Right renal pelvis (tissue), 4 donors: ENCODE data around the gene LCE1B. TPM values are rescaled to one million over a fixed set of nuclear protein-coding genes. Genes with fewer than 3 reads are reported as not detected.

Experiments used
- DNase-seq, 4 donors: peaks; one replicate each; pipeline ENCODE4 v3.0.0-alpha.2; 2013; ENCODE audit warnings: low read depth in 4 of 4, low spot score in 3 of 4, missing footprints in 1 of 4
- polyA plus RNA-seq, 4 donors: library from polyadenylated mRNA; unstranded; fragments of 120-200 nt; gene quantifications; one replicate each; pipeline ENCODE4 v1.2.1, GENCODE V29; 2013; ENCODE audit not compliant: insufficient read length in 4 of 4

Gene LCE1B
- polyA plus RNA-seq, 4 donors, result not detected

GRCh38 chr1:152860129-152860528 is 48.4 kb downstream of the LCE1B start:
- DNase-seq, result no peak

GRCh38 chr1:152861374-152861773 is 49.6 kb downstream of the LCE1B start:
- DNase-seq, result no peak

Other genes with a start within 250 kb of the LCE1B start
- gene LCE3E, start 245.2 kb upstream of the LCE1B start, polyA plus RNA-seq, result not detected
- not detected for gene LCE3D, start 231.5 kb upstream of the LCE1B start, polyA plus RNA-seq
- not detected for gene LCE3C, start 211.7 kb upstream of the LCE1B start, polyA plus RNA-seq
- not detected for gene LCE3B, start 198.2 kb upstream of the LCE1B start, polyA plus RNA-seq
- not detected for gene LCE3A, start 188.9 kb upstream of the LCE1B start, polyA plus RNA-seq
- gene LCE2D, start 148.6 kb upstream of the LCE1B start, polyA plus RNA-seq, result not detected
- not detected for gene LCE2C, start 136.7 kb upstream of the LCE1B start, polyA plus RNA-seq
- gene LCE2B, start 125.8 kb upstream of the LCE1B start, polyA plus RNA-seq, result not detected
- not detected for gene LCE2A, start 113.6 kb upstream of the LCE1B start, polyA plus RNA-seq
- not detected for gene LCE4A, start 103.8 kb upstream of the LCE1B start, polyA plus RNA-seq
- gene KPRP, start 53.9 kb upstream of the LCE1B start, polyA plus RNA-seq, result not detected
- gene LCE1F, start 36.8 kb upstream of the LCE1B start, polyA plus RNA-seq, result not detected
- not detected for gene LCE1E, start 25.7 kb upstream of the LCE1B start, polyA plus RNA-seq
- gene LCE1D, start 15.2 kb upstream of the LCE1B start, polyA plus RNA-seq, result not detected
- not detected for gene LCE1C, start 5.3 kb upstream of the LCE1B start, polyA plus RNA-seq
- not detected for gene LCE1A, start 15.5 kb downstream of the LCE1B start, polyA plus RNA-seq
- not detected for gene LCE6A, start 30.9 kb downstream of the LCE1B start, polyA plus RNA-seq
- not detected for gene LCE7A, start 48.0 kb downstream of the LCE1B start, polyA plus RNA-seq
- gene SMCP, start 66.4 kb downstream of the LCE1B start, polyA plus RNA-seq, result not detected
- under 1 TPM in 3 of 4 donors, not detected in 1; 0.24 to 0.67 (median 0.55) TPM for gene IVL, start 96.6 kb downstream of the LCE1B start, polyA plus RNA-seq
- not detected for gene SPRR5, start 135.2 kb downstream of the LCE1B start, polyA plus RNA-seq
- not detected for gene SPRR4, start 158.7 kb downstream of the LCE1B start, polyA plus RNA-seq
- gene SPRR1A, start 172.1 kb downstream of the LCE1B start, polyA plus RNA-seq, result under 1 TPM in 1 of 4 donors, not detected in 3; 0.21 TPM
- under 1 TPM in 2 of 4 donors, not detected in 2; 0.18 to 0.49 TPM for gene SPRR3, start 189.8 kb downstream of the LCE1B start, polyA plus RNA-seq
- gene SPRR1B, start 219.2 kb downstream of the LCE1B start, polyA plus RNA-seq, result not detected
- not detected for gene SPRR2D, start 229.1 kb downstream of the LCE1B start, polyA plus RNA-seq
- under 1 TPM in 1 of 4 donors, not detected in 3; 0.09 TPM for gene SPRR2A, start 245.5 kb downstream of the LCE1B start, polyA plus RNA-seq